ENCODE results near the gene ADAM33.

Gene ADAM33

DNA sequence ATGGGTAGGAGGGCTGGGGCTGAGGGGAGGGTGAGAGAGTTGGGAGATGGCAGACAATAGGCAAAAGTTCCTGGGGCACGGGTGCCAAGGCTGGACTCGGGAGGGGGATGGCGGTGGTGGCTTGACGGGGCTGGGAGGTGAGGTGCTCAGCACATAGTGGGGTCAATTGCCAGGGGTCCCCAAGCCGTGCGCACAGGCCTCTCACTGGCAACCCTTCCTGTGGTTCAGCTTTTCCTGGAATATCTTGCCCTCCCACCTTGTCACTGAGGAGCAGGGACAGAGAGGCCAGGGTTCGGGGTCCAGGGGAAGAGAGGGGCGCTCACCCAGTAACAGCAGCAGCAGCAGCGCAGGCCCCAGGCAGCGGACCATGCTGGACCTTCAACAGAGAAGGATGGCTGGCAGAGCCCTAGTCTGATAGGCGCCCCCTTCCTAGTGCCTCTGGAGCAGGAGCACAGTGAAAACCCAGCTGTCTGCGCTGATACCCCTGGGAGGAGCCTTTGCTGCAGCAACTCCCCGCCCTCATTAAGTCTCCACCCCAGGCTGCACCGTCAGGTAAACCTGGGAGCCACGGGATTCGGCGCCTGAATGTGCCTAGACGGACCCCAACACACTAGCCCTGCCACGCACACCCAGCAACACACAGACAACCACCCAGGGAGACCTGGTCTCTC lies 18.6 kb downstream of the ADAM33 start, which contains the start of gene GFRA4:
Gene GFRA4 (minus strand): TSS at position 369 of the 671 bp plus-strand sequence. CDS start 0 bp downstream, at position 369.
- DNase-seq (ENCODE audit: low spot score): no peak

- DNase-seq (ENCODE audit: low spot score): no peak
Measured at GRCh38 chr20:3661814-3662665, 19.8 kb downstream of the ADAM33 start.

GRCh38 chr20:3661060-3661813 lies 20.6 kb downstream of the ADAM33 start:
- no peak for DNase-seq (ENCODE audit: low spot score)

DNA sequence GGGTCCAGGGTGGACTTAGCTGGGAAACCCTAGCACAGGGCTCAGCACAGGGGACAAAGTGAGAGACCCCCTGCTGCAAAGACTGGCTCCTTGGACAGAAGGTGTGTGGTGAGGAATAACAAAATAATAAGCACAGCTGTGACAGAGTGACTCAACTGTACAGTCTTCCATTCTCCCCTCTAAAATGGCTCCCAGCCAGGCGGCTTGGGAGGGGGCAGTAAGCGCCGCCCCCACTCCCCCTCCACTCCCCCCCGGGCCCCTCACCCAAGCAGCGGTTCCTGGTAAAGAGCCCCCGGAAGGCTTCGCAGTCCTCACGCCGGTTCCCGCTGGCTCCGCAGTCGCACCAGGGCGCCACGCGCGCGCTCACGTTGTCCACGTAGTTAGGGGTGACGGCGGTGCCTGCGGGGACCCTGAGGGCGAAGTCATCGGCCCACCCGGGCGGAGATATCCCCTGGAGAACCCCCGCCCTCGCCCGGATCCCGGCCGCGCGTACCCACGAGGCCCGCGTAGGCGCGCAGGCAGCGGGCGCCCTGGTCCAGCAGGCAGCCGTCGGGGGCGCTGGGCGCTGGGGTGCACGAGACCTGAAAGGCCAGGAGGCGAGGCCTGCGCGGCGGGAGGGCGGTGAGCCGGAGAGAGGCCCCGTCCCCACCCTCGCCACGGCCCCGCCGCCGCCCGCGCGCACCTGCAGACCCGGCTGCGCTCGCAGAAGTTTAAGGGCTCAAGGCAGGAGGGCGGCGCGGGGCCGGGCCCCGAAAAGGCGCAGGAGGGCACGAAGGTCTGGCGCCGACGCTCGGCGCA lies 21.3 kb downstream of the ADAM33 start:
- DNase-seq (ENCODE audit: low spot score): no peak

DNA sequence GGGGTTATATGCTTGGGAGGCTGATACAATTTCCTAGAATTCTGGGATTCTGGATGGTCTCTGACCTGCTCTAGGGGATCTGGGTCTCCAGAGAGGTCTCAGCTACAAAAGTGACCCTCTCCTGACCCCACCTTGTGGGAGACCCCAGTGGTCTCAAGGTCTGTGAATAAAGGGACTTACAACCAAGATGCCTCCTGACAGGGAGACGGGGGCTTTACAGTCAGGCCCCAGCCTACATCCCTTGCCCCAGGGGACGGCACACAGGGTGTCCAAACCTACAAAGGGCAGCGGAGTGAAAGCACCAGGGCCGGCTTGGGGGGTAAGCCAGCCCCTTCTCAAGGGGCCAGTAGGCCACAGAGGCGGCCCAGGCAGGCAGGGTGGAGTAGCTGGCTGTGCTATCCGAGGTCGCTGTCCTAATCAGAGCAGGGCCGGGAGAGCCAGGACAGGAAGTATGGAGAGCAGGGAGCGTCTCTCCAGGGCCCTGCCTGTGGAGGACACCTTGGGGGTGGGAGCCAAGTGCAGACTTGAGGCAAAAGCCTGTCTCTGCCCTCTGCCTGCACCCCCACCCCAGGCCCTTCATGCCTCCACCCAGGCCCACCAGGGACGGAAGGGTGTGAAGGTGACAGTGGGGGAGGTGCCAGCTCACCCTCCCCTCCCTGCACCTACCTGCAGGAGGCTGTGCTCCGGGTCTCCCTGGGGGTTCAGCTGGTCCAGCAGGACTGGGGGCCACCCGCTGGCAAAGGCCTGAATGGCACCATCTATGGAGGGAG lies 22.1 kb downstream of the ADAM33 start:
- no peak for DNase-seq (ENCODE audit: low spot score)

GRCh38 chr20:3658716-3659491 lies 22.9 kb downstream of the ADAM33 start:
- DNase-seq (ENCODE audit: low spot score): no peak

- DNase-seq (ENCODE audit: low spot score): no peak
Measured at GRCh38 chr20:3658019-3658715, 23.6 kb downstream of the ADAM33 start.

- no peak for DNase-seq (ENCODE audit: low spot score)
Measured at GRCh38 chr20:3655131-3655405, 26.7 kb downstream of the ADAM33 start.

- DNase-seq (ENCODE audit: low spot score): no peak
Measured at GRCh38 chr20:3654326-3655130, 27.3 kb downstream of the ADAM33 start.

DNA sequence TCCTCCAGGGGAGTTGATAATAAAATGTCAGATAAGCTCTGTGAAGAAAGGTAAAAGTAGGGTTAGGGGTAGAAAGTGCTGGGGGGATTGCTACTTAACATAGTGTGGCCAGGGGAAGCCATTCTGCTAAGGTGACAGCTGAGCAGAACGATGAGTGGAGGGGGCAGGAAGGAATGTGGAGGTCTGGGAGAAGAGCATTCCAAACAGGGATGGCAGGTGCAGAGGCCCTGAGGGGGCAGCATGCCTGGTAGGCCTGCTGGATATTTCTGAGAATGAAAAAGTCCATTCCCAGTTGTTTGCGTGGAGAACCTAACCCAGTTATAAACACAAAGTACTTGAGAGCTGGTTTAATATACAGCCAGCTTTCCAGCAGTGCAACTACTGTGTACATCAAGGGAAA lies 27.9 kb downstream of the ADAM33 start:
- no peak for DNase-seq (ENCODE audit: low spot score)

DNA sequence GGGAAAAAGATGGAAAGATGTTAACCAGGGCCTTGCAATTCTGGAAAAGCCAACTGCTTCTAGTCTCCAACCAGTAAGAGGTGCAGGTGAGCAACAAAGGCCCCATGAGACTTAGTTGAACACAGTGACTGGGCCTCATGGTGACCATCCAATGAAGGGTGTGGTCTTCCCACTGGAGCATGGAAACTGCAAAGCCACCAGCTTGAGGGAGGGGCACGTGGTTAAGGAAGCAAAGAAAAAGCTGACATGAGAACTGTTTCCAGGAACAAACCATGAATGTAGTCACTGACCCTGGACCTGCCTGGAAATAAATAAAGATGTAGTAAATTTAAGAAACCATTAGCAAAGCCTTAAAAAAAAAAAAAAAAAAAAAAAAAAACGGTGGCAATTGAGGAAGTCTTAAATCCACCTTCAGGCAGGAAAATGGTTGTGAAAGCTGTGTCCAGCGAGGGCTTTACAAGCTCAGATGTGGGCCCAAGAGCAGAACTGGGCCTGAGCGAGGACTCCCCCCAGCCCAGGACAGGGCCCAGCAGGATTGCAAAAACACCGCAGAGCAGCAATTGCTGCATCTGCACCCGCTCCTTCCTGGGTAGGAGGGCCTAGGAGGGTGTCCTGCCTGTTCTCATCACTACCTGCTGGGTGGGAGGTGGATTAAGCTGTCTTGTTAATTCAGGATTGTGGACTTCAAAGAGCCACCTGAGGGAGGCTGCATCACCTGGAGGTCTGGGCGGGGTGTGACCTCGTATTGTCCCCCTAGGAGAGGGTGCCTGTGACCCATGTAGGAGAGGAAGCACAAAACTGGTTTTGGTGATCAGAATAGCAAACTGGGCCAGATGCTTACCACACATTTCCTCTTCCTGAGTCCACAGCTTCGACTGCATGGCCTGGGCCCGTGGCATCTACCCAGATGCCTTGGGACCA lies 28.9 kb downstream of the ADAM33 start:
- no peak for DNase-seq (ENCODE audit: low spot score)

- DNase-seq (ENCODE audit: low spot score): no peak
Measured at GRCh38 chr20:3652221-3652620, 29.6 kb downstream of the ADAM33 start.

GRCh38 chr20:3651204-3651962 lies 30.4 kb downstream of the ADAM33 start:
- DNase-seq (ENCODE audit: low spot score): no peak

DNA sequence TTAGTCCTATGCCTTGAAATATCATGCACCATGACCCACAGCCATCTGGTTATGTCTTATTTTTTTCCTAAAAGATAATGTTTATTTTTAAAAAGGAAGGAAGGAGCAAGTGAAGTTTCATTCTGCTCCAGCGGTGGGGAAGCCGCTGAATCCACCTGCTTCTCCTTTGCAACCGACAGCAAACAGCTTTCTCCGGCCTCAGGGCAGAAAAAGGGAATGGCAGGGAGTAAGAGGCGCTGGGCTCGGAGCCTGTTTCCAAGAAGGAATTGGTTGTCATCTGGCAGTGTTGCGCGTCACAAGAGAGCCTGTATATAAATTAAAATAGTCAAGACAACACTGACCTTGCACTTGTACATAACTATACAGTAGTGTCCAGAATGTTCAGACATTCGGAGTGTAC lies 32.9 kb downstream of the ADAM33 start:
- no peak for DNase-seq (ENCODE audit: low spot score)

DNA sequence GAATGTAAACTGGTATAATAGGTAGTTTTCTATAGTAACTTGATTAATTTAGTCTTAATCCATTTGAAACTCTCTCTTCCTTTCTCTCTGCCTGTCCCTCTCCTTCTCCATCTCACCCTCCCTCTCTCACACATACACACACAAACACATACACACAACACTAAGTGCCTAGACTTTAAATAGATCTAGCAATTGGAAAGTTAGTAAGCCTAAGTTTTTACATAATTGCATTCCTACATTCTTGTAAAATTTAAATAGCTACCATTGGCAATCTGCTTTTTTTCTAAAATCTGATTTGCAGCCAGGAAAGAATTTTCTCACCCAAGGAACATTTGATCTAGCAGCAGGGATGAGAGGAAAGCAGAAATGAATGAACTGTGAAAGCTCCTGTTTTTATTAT lies 34.3 kb downstream of the ADAM33 start:
- no peak for DNase-seq (ENCODE audit: low spot score)

- DNase-seq (ENCODE audit: low spot score): no peak
Measured at GRCh38 chr20:3646651-3647050, 35.2 kb downstream of the ADAM33 start.

- no peak for DNase-seq (ENCODE audit: low spot score)
Measured at GRCh38 chr20:3646067-3646440, 35.8 kb downstream of the ADAM33 start.
